GM19035 (cell line): ENCODE data around the gene SDF4.

Experiments
- ATAC-seq: cut with Tn5 transposase; IDR thresholded peaks from one replicate; pipeline ENCODE4 v1.9.1; 2021; ENCODE audit not compliant: unreplicated experiment

Gene SDF4, protein sequence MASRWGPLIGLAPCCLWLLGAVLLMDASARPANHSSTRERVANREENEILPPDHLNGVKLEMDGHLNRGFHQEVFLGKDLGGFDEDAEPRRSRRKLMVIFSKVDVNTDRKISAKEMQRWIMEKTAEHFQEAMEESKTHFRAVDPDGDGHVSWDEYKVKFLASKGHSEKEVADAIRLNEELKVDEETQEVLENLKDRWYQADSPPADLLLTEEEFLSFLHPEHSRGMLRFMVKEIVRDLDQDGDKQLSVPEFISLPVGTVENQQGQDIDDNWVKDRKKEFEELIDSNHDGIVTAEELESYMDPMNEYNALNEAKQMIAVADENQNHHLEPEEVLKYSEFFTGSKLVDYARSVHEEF

GRCh38 chr1:1231400-1232207 lies at the start of gene SDF4:
SDF4 (minus strand) TSS chr1:1232001; CDS start chr1:1228772, 3,229 bp downstream.
- ATAC-seq = peak; percentile 88

- no peak for ATAC-seq
Measured at GRCh38 chr1:1280782-1281481, 49.1 kb upstream of the SDF4 start.

GRCh38 chr1:1279028-1279427 lies 47.2 kb upstream of the SDF4 start:
- ATAC-seq = no peak

DNA sequence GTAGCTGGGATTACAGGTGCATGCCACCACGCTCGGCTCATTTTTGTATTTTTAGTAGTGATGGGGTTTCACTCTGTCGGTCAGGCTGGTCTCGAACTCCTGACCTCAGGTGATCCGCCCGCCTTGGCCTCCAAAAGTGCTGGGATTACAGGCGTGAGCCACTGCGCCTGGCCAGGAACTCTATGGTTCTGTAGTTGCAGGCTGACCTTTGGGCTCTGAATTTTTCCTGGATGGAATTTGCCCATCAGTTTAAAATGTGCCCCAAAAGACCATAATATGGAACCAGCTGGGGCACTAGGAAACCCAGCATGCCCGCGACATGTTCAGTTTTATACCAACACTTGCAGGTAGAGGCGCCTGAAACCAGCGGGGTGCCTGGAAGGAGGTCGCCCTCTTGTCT lies 46.8 kb upstream of the SDF4 start:
- ATAC-seq = no peak

DNA sequence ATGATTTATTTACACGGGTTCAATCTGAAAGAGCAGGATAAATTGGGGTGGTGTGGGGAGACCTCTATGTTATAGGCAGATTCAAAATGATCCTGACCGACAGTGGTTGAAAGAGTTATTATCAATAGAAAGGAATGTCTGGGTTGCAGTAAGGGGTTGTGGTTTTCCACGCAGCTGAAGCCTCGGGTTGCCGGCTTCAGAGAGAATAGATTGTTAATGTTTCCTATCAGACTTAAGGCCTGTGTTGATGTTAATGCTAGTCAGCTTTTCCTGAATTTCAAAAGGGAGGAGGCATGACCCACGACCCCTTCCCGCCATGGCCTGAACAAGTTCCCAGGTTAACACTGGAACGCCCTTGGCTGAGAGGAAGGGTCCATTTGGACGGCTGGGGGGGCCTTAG lies 44.0 kb upstream of the SDF4 start:
- ATAC-seq = no peak

GRCh38 chr1:1274931-1275431 lies 43.2 kb upstream of the SDF4 start:
- no peak for ATAC-seq

- ATAC-seq = peak; percentile 9
Measured at GRCh38 chr1:1274299-1274930, 42.6 kb upstream of the SDF4 start.

- peak; percentile 79 for ATAC-seq
Measured at GRCh38 chr1:1273512-1274298, 41.9 kb upstream of the SDF4 start, which contains the start of gene UBE2J2. UBE2J2 (minus strand) TSS chr1:1273854; CDS start chr1:1267992, 5,862 bp downstream.

DNA sequence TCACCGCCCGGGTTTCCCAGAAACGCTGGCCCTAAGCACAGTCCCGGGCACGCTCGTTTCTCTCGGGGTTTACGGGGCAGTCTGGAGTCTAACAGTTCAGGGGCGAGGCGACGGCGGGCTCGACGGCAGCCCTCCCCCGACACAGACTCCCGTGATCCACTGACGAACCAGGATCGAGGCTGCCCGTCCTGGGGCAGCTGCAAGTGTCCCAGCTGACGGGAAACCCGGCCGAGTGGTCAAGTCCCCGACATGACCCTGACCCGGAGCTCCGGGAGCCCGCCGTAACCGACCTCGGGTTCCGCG lies 41.4 kb upstream of the SDF4 start:
- ATAC-seq = peak; percentile 4

GRCh38 chr1:1272341-1273208 lies 40.8 kb upstream of the SDF4 start:
- no peak for ATAC-seq

- no peak for ATAC-seq
Measured at GRCh38 chr1:1270813-1271212, 39.0 kb upstream of the SDF4 start.

GRCh38 chr1:1268284-1268682 lies 36.5 kb upstream of the SDF4 start:
- ATAC-seq = no peak

DNA sequence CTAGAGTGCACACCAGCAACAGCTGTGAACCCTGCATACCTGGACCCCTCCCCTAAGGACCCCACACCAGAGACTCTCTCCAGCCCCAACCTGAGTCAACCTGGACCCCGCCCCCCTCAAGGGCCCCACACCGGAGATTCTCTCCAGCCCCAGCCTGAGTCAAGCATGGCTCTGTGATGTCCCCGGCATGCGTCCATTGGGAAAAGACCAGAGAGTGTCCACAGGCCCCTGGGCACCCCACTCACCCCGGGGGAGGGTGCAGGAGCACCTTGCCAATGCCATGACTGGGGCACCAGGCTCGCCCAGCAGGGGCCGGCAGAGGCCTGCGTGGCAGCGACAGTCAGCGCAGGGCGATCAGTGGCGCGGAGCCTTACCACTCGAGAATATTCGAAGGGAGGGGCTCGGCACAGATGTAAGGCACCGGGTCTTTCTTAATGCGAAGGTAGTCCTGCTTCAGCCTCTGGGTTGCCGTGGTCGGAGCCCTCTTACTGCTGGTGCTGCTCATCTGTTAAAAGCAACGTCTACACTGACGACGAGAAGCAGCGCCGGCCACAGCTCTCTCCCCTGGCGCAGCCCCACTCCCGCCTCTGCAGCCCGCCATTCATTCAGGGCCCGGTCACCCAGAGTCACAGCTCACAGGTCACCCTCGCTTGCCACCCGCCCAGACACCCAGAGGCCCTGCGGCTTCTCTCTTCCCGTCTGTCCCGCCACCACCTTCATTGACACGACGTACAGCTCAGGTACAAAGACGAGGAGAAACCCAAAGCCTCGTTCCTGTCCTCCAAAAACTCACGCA lies 35.9 kb upstream of the SDF4 start:
- ATAC-seq = no peak

DNA sequence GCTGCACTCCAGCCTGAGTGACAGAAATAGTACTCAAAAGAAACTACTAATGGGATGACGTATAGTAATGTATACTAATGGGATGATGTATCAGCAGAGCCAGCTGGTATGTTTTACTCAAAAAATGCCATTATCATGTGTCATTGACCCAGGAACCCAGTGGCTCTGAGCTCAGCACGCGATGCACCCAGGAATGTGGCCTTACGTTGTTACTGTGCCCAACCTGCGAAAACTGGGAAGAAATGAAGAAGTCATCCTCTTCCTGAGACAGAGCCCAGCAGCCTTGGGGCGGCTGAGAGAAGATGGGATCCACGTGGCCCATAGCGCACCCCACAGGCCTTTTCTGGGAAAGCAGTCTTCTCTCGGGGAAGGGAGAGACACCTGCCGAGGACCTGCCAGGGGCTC lies 33.1 kb upstream of the SDF4 start:
- no peak for ATAC-seq

GRCh38 chr1:1264026-1264425 lies 32.2 kb upstream of the SDF4 start:
- ATAC-seq = no peak

DNA sequence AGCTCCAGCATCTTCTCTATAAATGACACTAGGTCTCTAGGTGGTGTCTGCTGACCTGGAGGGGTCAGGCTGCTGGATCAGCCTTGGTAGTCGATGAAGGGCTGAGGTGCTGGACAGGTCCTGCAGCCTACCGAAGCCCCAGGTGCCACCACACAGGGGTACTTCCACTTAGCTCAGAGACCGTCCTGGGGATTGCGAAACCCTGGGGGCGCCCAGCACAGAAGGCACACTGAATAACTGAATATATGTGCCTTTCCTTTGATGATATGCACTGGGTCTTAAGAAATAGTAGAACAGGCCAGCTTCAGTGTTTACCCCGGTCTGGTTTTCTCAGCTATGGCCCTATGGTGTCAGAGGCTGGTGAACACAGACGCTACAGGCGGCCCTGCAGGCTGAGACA lies 31.0 kb upstream of the SDF4 start:
- no peak for ATAC-seq

- no peak for ATAC-seq
Measured at GRCh38 chr1:1262071-1262470, 30.3 kb upstream of the SDF4 start.

DNA sequence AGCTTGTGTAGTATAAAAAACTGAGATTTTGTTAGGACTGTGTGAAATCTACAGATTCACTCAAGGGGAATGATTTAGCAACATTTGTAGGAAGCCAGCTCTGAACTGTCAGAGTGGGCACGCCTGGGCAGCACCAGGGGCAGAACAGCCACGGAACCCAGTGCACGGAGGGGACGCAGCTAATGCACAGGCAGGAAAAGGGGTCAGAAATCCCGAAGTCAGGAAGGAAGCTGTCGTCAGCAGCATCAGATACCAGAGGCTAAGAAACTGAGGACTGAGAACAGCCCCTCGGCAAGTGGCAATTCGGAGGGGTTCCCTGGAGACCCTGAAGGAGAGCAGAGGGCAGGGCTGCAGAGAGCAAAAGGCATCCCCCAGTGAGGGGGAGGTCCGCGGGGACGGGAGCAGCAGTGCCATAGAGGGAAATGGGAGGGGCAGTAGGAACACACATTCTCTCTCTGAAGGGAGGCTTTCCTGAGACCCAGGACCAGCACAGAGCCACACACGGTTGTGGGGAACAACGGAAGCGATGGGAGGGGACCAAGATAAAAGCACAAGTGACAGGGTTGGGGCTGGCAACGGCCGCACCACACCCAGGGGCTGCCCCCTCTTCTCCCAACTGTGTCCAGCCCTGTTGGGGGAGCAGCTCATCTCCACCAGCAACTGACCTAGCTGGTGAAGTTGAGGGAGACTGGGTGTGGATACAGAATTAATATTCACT lies 29.2 kb upstream of the SDF4 start:
- no peak for ATAC-seq
